Measurements from ENCODE around the gene NTM.

NTM gene

GRCh38 chr11:131770801-131771200 lies 400.4 kb downstream of the NTM start:
- no peak for DNase-seq (ENCODE audit: low spot score)

GRCh38 chr11:131771471-131771870 lies 401.1 kb downstream of the NTM start:
- no peak for DNase-seq (ENCODE audit: low spot score)

- DNase-seq (ENCODE audit: low spot score): no peak
Observed at GRCh38 chr11:131773626-131774025, 403.2 kb downstream of the NTM start.

GRCh38 chr11:131776211-131776610 lies 405.8 kb downstream of the NTM start:
- no peak for DNase-seq (ENCODE audit: low spot score)

GRCh38 chr11:131785801-131786200 lies 415.4 kb downstream of the NTM start:
- DNase-seq (ENCODE audit: low spot score): no peak

- no peak for DNase-seq (ENCODE audit: low spot score)
Observed at GRCh38 chr11:131787119-131787518, 416.7 kb downstream of the NTM start.

GRCh38 chr11:131790586-131790985 lies 420.2 kb downstream of the NTM start:
- DNase-seq (ENCODE audit: low spot score): no peak

GRCh38 chr11:131792243-131792642 lies 421.8 kb downstream of the NTM start:
- DNase-seq (ENCODE audit: low spot score): no peak

GRCh38 chr11:131796089-131796488 lies 425.7 kb downstream of the NTM start:
- no peak for DNase-seq (ENCODE audit: low spot score)

- DNase-seq (ENCODE audit: low spot score): no peak
Observed at GRCh38 chr11:131796541-131796940, 426.1 kb downstream of the NTM start.

- no peak for DNase-seq (ENCODE audit: low spot score)
Observed at GRCh38 chr11:131800452-131800851, 430.0 kb downstream of the NTM start.

- no peak for DNase-seq (ENCODE audit: low spot score)
Observed at GRCh38 chr11:131802440-131803115, 432.2 kb downstream of the NTM start.

GRCh38 chr11:131807876-131808275 lies 437.5 kb downstream of the NTM start:
- DNase-seq (ENCODE audit: low spot score): no peak

GRCh38 chr11:131808470-131808869 lies 438.1 kb downstream of the NTM start:
- DNase-seq (ENCODE audit: low spot score): no peak

GRCh38 chr11:131809203-131809918 lies 438.9 kb downstream of the NTM start:
- DNase-seq (ENCODE audit: low spot score): no peak

- DNase-seq (ENCODE audit: low spot score): no peak
Observed at GRCh38 chr11:131810541-131810940, 440.1 kb downstream of the NTM start.

- no peak for DNase-seq (ENCODE audit: low spot score)
Observed at GRCh38 chr11:131811383-131811782, 441.0 kb downstream of the NTM start.

GRCh38 chr11:131814108-131814507 lies 443.7 kb downstream of the NTM start:
- DNase-seq (ENCODE audit: low spot score): no peak

GRCh38 chr11:131815590-131815989 lies 445.2 kb downstream of the NTM start:
- no peak for DNase-seq (ENCODE audit: low spot score)

GRCh38 chr11:131816051-131816450 lies 445.6 kb downstream of the NTM start:
- no peak for DNase-seq (ENCODE audit: low spot score)

GRCh38 chr11:131817687-131818188 lies 447.3 kb downstream of the NTM start:
- no peak for DNase-seq (ENCODE audit: low spot score)

GRCh38 chr11:131819865-131820264 lies 449.4 kb downstream of the NTM start:
- no peak for DNase-seq (ENCODE audit: low spot score)

- no peak for DNase-seq (ENCODE audit: low spot score)
Observed at GRCh38 chr11:131822506-131822905, 452.1 kb downstream of the NTM start.

GRCh38 chr11:131823772-131824171 lies 453.4 kb downstream of the NTM start:
- no peak for DNase-seq (ENCODE audit: low spot score)

Measured in CD4-positive, alpha-beta T cell treated with Interleukin-6 at 100 ng/mL for 8 hours (primary cell).